ENCODE measurements around the gene MBTPS1.

GRCh38 chr16:84155226-84155625, 38.5 kb upstream of the MBTPS1 start:
- TF ChIP-seq POLR2A (IDR thresholded peaks at IDR 0.05) (no peak), CTCF (IDR thresholded peaks at IDR 0.05) (no peak)
